ENCODE results near the gene XCL1.

XCL1 gene

GRCh38 chr1:168603501-168604110 lies 27.2 kb downstream of the XCL1 start:
- Histone ChIP-seq H3K27ac (ENCODE audit: low read depth, low read length) (no peak overlapping the region), H3K4me1 (ENCODE audit: control insufficient read depth in 1 of 2, insufficient read depth in 2 of 2, low read length in 2 of 2) (no peaks in the 10 kb centered on the region), H3K27me3 (ENCODE audit: control insufficient read depth in 1 of 2, insufficient read depth in 2 of 2, low read length in 2 of 2) (no peaks in the 10 kb centered on the region), H3K4me3 (ENCODE audit: low read depth in 1 of 2, low read length in 2 of 2) (no peak overlapping the region), H3K9me3 (ENCODE audit: control insufficient read depth in 1 of 2, low read length in 2 of 2) (no peaks in the 10 kb centered on the region), H3K9ac (ENCODE audit: low read depth in 1 of 2, low read length in 2 of 2) (no peak overlapping the region), H3K36me3 (ENCODE audit: control insufficient read depth in 1 of 2, insufficient read depth in 2 of 2, low read length in 2 of 2) (no peaks in the 10 kb centered on the region)

GRCh38 chr1:168605443-168605842 lies 29.0 kb downstream of the XCL1 start:
- no peaks in the 10 kb centered on the region for H3K4me1 ChIP-seq (ENCODE audit: control insufficient read depth in 1 of 2, insufficient read depth in 2 of 2, low read length in 2 of 2)
- no peak overlapping the region for H3K4me3 ChIP-seq (ENCODE audit: low read depth in 1 of 2, low read length in 2 of 2)
- no peak overlapping the region for H3K27ac ChIP-seq (ENCODE audit: low read depth, low read length)
- no peak overlapping the region for H3K9ac ChIP-seq (ENCODE audit: low read depth in 1 of 2, low read length in 2 of 2)
- no peaks in the 10 kb centered on the region for H3K9me3 ChIP-seq (ENCODE audit: control insufficient read depth in 1 of 2, low read length in 2 of 2)
- H3K36me3 ChIP-seq (ENCODE audit: control insufficient read depth in 1 of 2, insufficient read depth in 2 of 2, low read length in 2 of 2), result no peaks in the 10 kb centered on the region
- no peaks in the 10 kb centered on the region for H3K27me3 ChIP-seq (ENCODE audit: control insufficient read depth in 1 of 2, insufficient read depth in 2 of 2, low read length in 2 of 2)

DNA sequence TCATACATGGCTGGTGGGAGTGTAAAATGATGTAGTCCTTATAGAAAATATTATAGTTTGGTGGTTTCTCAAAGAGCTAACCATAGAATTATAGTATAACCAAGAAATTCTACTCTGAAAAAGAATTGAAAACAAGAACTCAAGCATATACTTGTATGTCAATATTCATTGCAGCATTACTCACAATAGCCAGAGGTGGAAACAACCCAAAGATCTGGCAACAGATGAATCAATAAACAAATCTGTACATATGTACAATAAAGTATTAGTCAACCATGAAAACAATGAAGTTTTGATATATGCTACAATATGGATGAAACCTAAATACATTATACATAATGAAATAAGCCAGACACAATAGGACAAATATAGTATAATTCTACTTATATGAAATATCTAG lies 29.7 kb downstream of the XCL1 start:
- Histone ChIP-seq H3K4me3 (ENCODE audit: low read depth in 1 of 2, low read length in 2 of 2) (no peak overlapping the region), H3K27ac (ENCODE audit: low read depth, low read length) (no peak overlapping the region), H3K9me3 (ENCODE audit: control insufficient read depth in 1 of 2, low read length in 2 of 2) (no peaks in the 10 kb centered on the region), H3K4me1 (ENCODE audit: control insufficient read depth in 1 of 2, insufficient read depth in 2 of 2, low read length in 2 of 2) (no peaks in the 10 kb centered on the region), H3K9ac (ENCODE audit: low read depth in 1 of 2, low read length in 2 of 2) (no peak overlapping the region), H3K36me3 (ENCODE audit: control insufficient read depth in 1 of 2, insufficient read depth in 2 of 2, low read length in 2 of 2) (no peaks in the 10 kb centered on the region), H3K27me3 (ENCODE audit: control insufficient read depth in 1 of 2, insufficient read depth in 2 of 2, low read length in 2 of 2) (no peaks in the 10 kb centered on the region)

DNA sequence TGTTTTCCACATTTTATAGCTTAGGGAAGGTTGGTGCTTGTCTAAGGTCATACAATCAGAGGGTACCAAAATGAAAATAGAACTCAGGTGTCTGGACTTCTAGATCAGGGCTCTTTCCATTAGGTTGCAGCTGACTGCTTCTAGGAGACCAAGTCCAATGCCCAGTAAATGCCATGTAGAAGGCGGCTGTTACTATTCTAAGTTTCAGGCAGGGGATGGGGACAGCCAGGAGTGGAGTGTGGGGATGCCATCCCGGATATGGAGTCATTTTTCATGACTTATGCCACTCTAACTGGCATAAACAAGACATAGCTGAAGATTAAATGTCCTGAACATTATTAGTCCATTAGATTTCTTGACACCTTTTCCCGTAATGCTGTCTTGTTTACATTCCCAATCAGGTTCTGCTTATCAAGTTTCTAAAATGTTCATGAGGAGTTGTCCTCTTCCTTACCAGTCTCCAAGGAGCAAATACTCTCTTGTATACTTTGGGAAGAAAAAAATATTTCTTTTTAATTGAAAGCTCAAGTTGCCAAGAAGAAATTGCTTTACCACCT lies 31.5 kb downstream of the XCL1 start:
- Histone ChIP-seq H3K36me3 (ENCODE audit: control insufficient read depth in 1 of 2, insufficient read depth in 2 of 2, low read length in 2 of 2) (no peaks in the 10 kb centered on the region), H3K4me1 (ENCODE audit: control insufficient read depth in 1 of 2, insufficient read depth in 2 of 2, low read length in 2 of 2) (no peaks in the 10 kb centered on the region), H3K4me3 (ENCODE audit: low read depth in 1 of 2, low read length in 2 of 2) (no peak overlapping the region), H3K9me3 (ENCODE audit: control insufficient read depth in 1 of 2, low read length in 2 of 2) (no peaks in the 10 kb centered on the region), H3K9ac (ENCODE audit: low read depth in 1 of 2, low read length in 2 of 2) (no peak overlapping the region), H3K27me3 (ENCODE audit: control insufficient read depth in 1 of 2, insufficient read depth in 2 of 2, low read length in 2 of 2) (peaks cover 0 to under 1% of the 10 kb centered on the region in 2 donors), H3K27ac (ENCODE audit: low read depth, low read length) (no peak overlapping the region)

DNA sequence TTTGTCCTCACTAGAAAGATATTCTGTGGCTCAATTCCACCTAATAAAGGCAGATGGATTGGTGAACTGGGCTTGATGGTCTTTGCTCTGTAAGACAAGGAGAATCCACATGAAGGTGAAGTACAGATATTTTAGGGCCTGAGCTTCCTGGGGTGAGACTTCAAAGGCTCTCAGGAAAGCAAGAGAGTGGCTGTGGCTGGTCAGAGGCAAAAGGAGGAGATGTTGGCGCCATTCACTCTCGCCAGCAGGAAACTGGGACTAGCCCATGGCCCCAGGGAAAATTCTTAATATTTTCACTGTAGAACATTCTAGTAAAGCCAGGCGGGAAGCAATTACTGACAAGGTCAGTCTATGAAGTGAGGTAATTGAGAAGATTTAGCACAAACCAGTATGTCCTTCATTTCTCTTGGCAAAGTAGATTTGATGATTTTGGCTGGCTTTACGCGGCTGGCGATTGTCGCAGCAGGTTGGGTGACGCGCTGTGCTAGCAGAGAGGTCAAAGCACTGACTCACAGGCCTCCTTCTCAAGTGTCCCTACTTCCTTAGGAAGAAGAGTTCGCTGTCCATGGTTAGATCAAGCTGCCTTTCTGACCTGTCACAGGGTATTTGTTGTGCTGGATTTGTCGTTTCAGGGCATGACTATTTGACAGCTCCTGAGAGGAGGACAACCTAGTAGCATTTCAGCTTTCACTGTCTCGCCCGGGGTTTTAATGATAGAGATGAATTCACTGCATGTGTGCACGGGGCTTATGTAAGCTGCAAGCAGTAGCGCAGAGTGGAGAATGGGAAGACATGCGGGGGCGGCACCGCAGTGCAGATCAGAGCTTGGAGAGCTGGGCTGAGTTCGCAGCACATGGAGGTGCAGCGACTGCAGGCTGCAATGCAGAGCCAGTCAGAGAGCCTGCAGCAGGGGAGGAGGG lies 32.7 kb downstream of the XCL1 start:
- H3K27ac ChIP-seq (ENCODE audit: low read depth, low read length), result no peak overlapping the region
- H3K27me3 ChIP-seq (ENCODE audit: control insufficient read depth in 1 of 2, insufficient read depth in 2 of 2, low read length in 2 of 2), result peaks cover 0 to 3% of the 10 kb centered on the region in 2 donors
- H3K4me3 ChIP-seq (ENCODE audit: low read depth in 1 of 2, low read length in 2 of 2), result no peak overlapping the region
- H3K36me3 ChIP-seq (ENCODE audit: control insufficient read depth in 1 of 2, insufficient read depth in 2 of 2, low read length in 2 of 2), result no peaks in the 10 kb centered on the region
- H3K9me3 ChIP-seq (ENCODE audit: control insufficient read depth in 1 of 2, low read length in 2 of 2), result no peaks in the 10 kb centered on the region
- H3K9ac ChIP-seq (ENCODE audit: low read depth in 1 of 2, low read length in 2 of 2), result no peak overlapping the region
- no peaks in the 10 kb centered on the region for H3K4me1 ChIP-seq (ENCODE audit: control insufficient read depth in 1 of 2, insufficient read depth in 2 of 2, low read length in 2 of 2)

DNA sequence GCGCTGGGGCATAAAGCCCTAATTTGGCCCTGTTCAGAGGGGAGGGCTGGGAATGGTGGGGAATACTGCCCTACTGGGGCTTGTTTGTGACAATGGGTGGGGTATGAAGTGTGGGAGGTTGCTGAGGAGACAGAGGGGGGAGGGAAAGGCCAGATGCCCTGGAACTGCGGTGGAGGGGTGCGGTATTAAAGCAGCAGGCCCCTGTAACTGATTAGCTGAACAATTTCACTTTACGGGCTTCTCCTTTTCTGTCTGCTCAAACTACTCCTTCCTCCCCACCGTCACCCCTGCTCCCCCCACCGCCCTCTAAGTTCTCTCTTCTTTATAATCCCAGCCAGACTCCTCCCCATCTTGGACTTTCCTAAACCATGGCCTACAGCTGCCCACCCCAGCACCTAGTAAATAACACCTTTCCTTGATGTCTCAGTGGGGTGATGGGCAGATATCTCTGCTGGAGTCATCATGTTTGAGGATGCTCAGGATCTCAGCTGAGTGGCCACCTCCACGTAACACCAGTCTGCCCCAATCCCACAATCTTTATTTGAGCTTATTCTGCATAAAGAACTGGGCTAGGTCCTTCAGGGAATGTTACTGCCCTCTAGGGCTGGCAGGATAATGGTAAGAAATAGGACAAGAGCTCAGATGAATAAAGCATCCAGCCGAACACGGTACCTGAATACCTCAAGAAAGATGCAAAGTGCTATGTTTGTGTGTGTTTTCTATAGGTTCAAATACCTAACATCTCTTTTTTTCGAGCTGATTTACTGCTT lies 33.5 kb downstream of the XCL1 start:
- Histone ChIP-seq H3K9ac (ENCODE audit: low read depth in 1 of 2, low read length in 2 of 2) (no peak overlapping the region), H3K27me3 (ENCODE audit: control insufficient read depth in 1 of 2, insufficient read depth in 2 of 2, low read length in 2 of 2) (peaks cover 0 to 3% of the 10 kb centered on the region in 2 donors), H3K36me3 (ENCODE audit: control insufficient read depth in 1 of 2, insufficient read depth in 2 of 2, low read length in 2 of 2) (no peaks in the 10 kb centered on the region), H3K9me3 (ENCODE audit: control insufficient read depth in 1 of 2, low read length in 2 of 2) (no peaks in the 10 kb centered on the region), H3K4me1 (ENCODE audit: control insufficient read depth in 1 of 2, insufficient read depth in 2 of 2, low read length in 2 of 2) (no peaks in the 10 kb centered on the region), H3K27ac (ENCODE audit: low read depth, low read length) (no peak overlapping the region), H3K4me3 (ENCODE audit: low read depth in 1 of 2, low read length in 2 of 2) (no peak overlapping the region)

GRCh38 chr1:168613038-168613451 lies 36.6 kb downstream of the XCL1 start:
- Histone ChIP-seq H3K9ac (ENCODE audit: low read depth in 1 of 2, low read length in 2 of 2) (no peak overlapping the region), H3K9me3 (ENCODE audit: control insufficient read depth in 1 of 2, low read length in 2 of 2) (no peaks in the 10 kb centered on the region), H3K4me3 (ENCODE audit: low read depth in 1 of 2, low read length in 2 of 2) (no peak overlapping the region), H3K36me3 (ENCODE audit: control insufficient read depth in 1 of 2, insufficient read depth in 2 of 2, low read length in 2 of 2) (no peaks in the 10 kb centered on the region), H3K27ac (ENCODE audit: low read depth, low read length) (no peak overlapping the region), H3K27me3 (ENCODE audit: control insufficient read depth in 1 of 2, insufficient read depth in 2 of 2, low read length in 2 of 2) (peaks cover 0 to 3% of the 10 kb centered on the region in 2 donors), H3K4me1 (ENCODE audit: control insufficient read depth in 1 of 2, insufficient read depth in 2 of 2, low read length in 2 of 2) (no peaks in the 10 kb centered on the region)

DNA sequence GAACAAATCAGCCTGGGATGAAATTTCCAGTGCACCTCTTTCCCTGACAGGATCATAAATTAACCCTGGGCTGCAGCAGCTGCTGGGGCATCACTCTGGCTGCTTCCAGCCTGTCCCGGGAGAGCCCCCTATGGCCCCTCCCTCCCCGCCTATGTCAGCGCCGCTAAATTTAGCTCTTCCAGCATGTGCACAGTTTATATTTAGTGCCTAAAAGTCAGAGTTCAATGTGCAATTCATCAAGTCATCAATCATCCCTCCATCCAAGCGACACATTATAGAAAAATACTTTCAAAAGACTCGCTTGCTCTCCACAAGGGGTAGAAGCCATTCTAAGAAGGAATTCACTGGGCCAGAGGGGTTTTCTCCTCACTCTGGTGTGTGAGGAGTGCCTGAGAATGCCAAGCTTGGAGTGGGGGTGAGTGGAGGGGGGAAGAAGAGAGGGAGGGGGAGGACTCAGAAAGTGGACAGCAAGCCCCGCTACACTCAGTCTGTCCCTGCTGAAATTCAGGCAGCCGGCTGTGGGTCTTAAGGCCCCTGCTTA lies 37.4 kb downstream of the XCL1 start:
- Histone ChIP-seq H3K9ac (ENCODE audit: low read depth in 1 of 2, low read length in 2 of 2) (no peak overlapping the region), H3K9me3 (ENCODE audit: control insufficient read depth in 1 of 2, low read length in 2 of 2) (no peaks in the 10 kb centered on the region), H3K4me1 (ENCODE audit: control insufficient read depth in 1 of 2, insufficient read depth in 2 of 2, low read length in 2 of 2) (no peaks in the 10 kb centered on the region), H3K4me3 (ENCODE audit: low read depth in 1 of 2, low read length in 2 of 2) (no peak overlapping the region), H3K36me3 (ENCODE audit: control insufficient read depth in 1 of 2, insufficient read depth in 2 of 2, low read length in 2 of 2) (no peaks in the 10 kb centered on the region), H3K27me3 (ENCODE audit: control insufficient read depth in 1 of 2, insufficient read depth in 2 of 2, low read length in 2 of 2) (peaks cover 0 to 3% of the 10 kb centered on the region in 2 donors), H3K27ac (ENCODE audit: low read depth, low read length) (no peak overlapping the region)

- Histone ChIP-seq H3K9me3 (ENCODE audit: control insufficient read depth in 1 of 2, low read length in 2 of 2) (no peaks in the 10 kb centered on the region), H3K36me3 (ENCODE audit: control insufficient read depth in 1 of 2, insufficient read depth in 2 of 2, low read length in 2 of 2) (no peaks in the 10 kb centered on the region), H3K4me1 (ENCODE audit: control insufficient read depth in 1 of 2, insufficient read depth in 2 of 2, low read length in 2 of 2) (no peaks in the 10 kb centered on the region), H3K27me3 (ENCODE audit: control insufficient read depth in 1 of 2, insufficient read depth in 2 of 2, low read length in 2 of 2) (peaks cover 0 to 3% of the 10 kb centered on the region in 2 donors), H3K9ac (ENCODE audit: low read depth in 1 of 2, low read length in 2 of 2) (no peak overlapping the region), H3K27ac (ENCODE audit: low read depth, low read length) (no peak overlapping the region), H3K4me3 (ENCODE audit: low read depth in 1 of 2, low read length in 2 of 2) (no peak overlapping the region)
These were observed 37.8 kb downstream of the XCL1 start for GRCh38 chr1:168614235-168614634.
